HG03095 (cell line): Measurements from ENCODE around the gene IFRD2.

Experiments
- ATAC-seq: cut with Tn5 transposase; IDR thresholded peaks from one replicate; pipeline ENCODE4 v1.9.1; 2021; ENCODE audit warnings: moderate library complexity; ENCODE audit not compliant: unreplicated experiment

The IFRD2 gene

DNA sequence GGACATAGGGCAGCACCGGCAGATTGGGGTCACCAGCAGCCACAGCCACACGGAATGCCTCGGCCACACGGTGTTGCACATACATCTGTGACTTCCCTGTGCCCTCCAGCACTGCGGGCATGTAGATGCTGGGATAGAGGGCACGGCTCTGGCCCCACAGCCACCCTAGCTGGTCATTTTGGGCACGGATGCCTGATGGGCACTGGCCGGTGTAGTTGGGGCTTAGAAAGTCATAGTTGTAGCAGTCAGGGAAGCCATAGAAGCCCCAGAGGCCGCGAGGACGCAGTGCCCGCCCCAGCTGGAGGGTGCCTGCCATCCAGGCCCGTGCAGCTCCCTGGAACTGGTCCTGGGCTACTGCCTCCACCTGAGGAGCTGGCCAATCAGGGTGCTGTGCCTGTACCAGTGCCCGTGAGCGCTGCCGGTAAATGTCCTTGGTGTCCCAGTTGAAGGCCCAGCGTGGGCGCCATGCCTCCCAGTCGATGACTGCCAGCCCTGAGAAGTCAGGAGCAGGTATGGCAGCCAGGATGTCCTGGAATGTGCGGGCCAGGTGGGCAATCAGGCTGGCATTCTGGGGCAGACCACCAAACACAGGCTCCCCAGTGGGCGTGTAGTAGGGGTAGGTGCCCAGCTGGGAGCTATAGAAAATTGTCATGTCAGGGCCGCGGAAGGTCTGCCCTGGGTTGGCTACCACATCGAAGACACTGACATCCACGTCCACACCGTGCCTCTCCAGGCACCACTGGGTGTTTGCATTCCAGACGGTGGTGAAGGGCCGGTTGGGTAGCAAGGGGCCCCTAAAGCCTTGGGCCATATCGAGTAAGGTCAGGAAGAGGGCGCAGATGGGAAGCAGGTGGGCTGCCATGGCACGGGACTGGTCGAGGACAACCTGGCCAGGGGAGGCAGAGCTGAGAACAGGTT lies 10.1 kb upstream of the IFRD2 start:
- ATAC-seq = no peak

- ATAC-seq = no peak
These were observed 8.5 kb upstream of the IFRD2 start for GRCh38 chr3:50300681-50301254.

DNA sequence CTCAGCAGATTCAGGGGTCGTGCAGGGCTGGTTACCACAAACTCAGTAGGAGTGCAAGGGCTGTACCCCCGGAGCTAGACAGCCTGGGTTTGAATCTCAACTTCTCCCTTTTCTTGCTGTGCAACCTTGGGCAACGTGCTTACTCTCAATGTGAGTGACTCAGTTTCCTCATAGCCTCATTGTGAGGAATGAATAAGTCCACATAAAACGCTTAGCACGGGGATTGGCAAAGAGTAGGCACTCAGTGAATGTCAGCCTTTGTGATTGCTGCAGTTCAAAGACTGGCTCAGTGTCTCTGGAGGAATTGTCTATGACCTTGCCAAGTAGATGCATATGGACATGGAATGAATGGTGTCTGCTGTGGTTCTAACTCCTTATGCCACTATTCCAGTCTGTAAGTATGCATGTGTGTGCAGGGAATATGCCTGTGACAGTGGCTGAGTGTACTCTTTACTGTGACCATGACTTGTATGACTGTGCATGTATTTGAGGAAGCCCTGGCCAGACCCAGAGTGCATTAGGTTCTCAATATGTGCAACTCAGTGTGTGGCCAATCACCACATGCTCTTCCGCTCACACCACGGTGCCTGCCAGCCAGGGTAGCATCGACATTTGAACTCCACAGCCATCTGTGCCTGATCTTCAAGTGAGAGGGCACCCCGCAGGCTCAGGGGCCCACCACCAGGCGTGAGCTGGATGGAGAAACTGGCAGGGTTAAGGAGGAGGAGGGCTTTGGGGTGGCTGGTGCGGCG lies 7.9 kb upstream of the IFRD2 start:
- no peak for ATAC-seq

DNA sequence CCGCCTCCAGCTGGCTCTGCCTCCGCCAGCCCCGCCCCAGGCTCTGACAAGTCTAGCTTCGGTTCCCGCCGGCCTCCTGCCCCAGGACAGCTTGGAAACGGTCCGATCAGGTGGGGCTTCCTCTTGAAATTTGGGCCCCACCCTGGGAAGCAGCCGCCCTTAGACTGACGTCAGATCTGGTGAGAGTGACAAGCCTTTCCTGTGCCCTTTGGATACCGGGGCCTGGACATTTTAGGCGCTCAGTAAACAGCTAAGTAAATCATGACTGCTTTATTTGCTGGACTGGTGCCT lies 7.4 kb upstream of the IFRD2 start:
- ATAC-seq = no peak

- peak; percentile 79 for ATAC-seq
These were observed 6.8 kb upstream of the IFRD2 start, which contains the start of the genes HYAL3 and NAA80 for GRCh38 chr3:50298836-50299637. HYAL3 (minus strand) TSS chr3:50299405; CDS start chr3:50295602, 3,803 bp downstream. NAA80 (minus strand) TSS chr3:50299405; CDS start chr3:50297463, 1,942 bp downstream.

GRCh38 chr3:50297896-50298725 lies 5.9 kb upstream of the IFRD2 start:
- ATAC-seq = no peak

GRCh38 chr3:50297384-50297775 lies 5.2 kb upstream of the IFRD2 start:
- ATAC-seq = no peak

- ATAC-seq = no peak
These were observed 4.6 kb upstream of the IFRD2 start for GRCh38 chr3:50296721-50297383.

GRCh38 chr3:50295553-50296431 lies 3.6 kb upstream of the IFRD2 start:
- no peak for ATAC-seq

GRCh38 chr3:50294492-50295403 lies 2.5 kb upstream of the IFRD2 start:
- ATAC-seq = no peak

DNA sequence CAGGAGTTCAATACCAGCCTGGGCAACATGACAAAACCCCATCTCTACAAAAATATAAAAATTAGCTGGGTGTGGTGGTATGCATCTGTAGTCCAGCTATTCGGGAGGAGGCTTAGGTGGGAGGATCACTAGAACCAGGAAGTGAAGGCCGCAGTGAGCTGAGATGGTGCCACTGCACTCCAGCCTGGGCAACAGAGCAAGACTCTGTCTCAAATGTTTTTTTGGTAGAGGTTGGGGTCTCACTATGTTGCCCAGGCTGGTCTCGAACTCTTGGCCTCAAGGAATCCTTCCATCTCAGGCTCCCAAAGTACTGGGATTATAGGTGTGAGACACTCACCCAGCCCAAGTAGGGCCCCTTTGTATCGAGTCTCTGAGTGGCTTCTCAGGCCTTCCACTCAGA lies 1.9 kb upstream of the IFRD2 start:
- ATAC-seq = no peak

- no peak for ATAC-seq
These were observed 1.0 kb upstream of the IFRD2 start for GRCh38 chr3:50293079-50293801.

DNA sequence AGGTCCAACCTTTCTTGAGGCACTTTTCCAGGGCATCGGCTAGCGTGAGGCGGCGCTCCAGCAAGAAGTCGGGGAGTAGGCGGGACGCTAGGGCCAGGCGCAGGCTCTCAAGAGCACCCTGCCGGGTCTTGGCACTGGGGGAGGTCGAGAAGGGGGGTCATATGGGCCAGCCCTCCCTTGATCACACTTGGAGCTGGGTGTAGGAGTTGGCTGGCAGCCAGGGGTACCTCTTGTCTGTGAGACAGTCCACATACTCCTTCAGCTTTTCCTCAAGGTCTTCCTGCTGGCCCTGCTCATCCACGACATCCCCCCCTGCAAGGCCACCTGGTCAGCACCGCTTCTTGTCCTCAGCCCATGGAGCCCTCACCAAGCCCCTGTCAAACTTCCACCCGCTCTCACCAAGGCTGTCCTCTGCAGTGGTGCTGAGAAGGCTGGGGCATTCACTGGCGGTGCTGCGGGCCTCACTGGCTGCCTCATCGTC lies 2.0 kb downstream of the IFRD2 start:
- no peak for ATAC-seq

DNA sequence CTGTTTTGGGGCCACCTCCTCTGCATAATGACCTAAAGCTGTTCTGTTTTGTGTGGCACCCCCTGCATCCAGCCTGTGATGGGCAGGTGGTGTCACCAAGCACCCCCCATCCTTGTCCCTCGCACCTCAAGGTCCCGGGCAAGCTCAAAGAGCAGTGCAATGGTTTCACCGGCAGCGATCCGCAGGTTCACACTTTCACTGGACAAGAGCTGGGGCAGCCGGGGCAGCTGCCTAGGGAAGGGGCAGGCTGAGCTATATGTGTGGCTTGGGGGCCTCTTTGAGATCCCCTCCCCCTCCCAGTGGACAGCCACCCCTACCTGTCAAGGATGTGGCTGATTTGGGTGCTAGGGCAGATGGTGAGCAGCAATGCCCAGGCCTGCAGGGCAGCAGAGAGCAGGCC lies 3.1 kb downstream of the IFRD2 start:
- ATAC-seq = no peak

- ATAC-seq = no peak
These were observed 3.7 kb downstream of the IFRD2 start for GRCh38 chr3:50288387-50289007.

DNA sequence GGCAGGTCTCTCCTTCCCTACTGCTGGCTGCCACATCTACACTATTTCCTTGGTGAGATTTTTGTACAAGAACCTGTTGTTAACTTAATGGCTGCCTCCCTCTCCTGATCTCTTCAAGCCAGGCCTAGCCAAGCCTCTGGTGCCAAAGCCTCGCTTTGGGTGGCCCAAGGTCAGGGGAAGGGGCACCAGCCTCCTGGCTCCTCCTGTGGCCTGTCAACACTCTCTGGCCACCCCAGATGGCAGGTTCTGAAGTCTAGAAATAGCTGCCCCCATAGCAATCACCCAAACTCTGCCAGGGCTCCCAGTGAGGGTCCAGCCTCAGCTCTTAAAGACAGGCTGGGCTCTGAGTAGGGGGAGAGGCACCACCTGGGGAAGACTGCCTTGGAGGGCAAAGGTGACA lies 5.0 kb downstream of the IFRD2 start:
- no peak for ATAC-seq
